HEK293 (cell line): Measurements from ENCODE around the gene APOBEC3A.

Source experiments
- BCL11A ChIP-seq: fragments of 450-650 bp; formaldehyde crosslinking; IDR thresholded peaks from 2 replicates; pipeline ENCODE4 v1.5.1; 2016; ENCODE audit warnings: low read depth, missing biosample characterization, missing genetic modification characterization
- BCL6B ChIP-seq: fragments of 450-650 bp; formaldehyde crosslinking; IDR thresholded peaks from 2 replicates; pipeline ENCODE4 v1.5.1; 2017; ENCODE audit warnings: missing biosample characterization, missing genetic modification characterization
- FEZF1 ChIP-seq: fragments of 450-650 bp; formaldehyde crosslinking; IDR thresholded peaks from 2 replicates; pipeline ENCODE4 v1.5.1; 2016; ENCODE audit warnings: missing biosample characterization, missing genetic modification characterization
- GLIS1 ChIP-seq: fragments of 450-650 bp; formaldehyde crosslinking; IDR thresholded peaks from 2 replicates; pipeline ENCODE4 v1.5.1; 2016; ENCODE audit warnings: missing biosample characterization, missing genetic modification characterization
- IKZF3 ChIP-seq: fragments of 450-650 bp; IDR thresholded peaks from 2 replicates; pipeline ENCODE4 v1.5.0; 2018; ENCODE audit warnings: missing biosample characterization, mild to moderate bottlenecking, missing genetic modification characterization, moderate library complexity
- KLF1 ChIP-seq: fragments of 450-650 bp; formaldehyde crosslinking; IDR thresholded peaks from 2 replicates; pipeline ENCODE4 v1.5.1; 2016; ENCODE audit warnings: missing biosample characterization, missing genetic modification characterization
- MZF1 ChIP-seq: fragments of 450-650 bp; formaldehyde crosslinking; IDR thresholded peaks from 2 replicates; pipeline ENCODE4 v1.5.1; 2017; ENCODE audit warnings: missing biosample characterization, missing genetic modification characterization, borderline replicate concordance
- PATZ1 ChIP-seq: fragments of 450-650 bp; formaldehyde crosslinking; IDR thresholded peaks from 2 replicates; pipeline ENCODE4 v1.5.1; 2016; ENCODE audit warnings: missing biosample characterization, missing genetic modification characterization
- PRDM6 ChIP-seq: fragments of 450-650 bp; formaldehyde crosslinking; IDR thresholded peaks from 2 replicates; pipeline ENCODE4 v1.5.1; 2017; ENCODE audit warnings: missing biosample characterization, missing genetic modification characterization
- TRIM28 ChIP-seq: IDR thresholded peaks from 2 replicates; pipeline ENCODE4 v1.6.1; 2011; ENCODE audit warnings: low read length, control low read depth, borderline replicate concordance
- WT1 ChIP-seq: fragments of 450-650 bp; formaldehyde crosslinking; IDR thresholded peaks from 2 replicates; pipeline ENCODE4 v1.5.1; 2016; ENCODE audit warnings: missing biosample characterization, missing genetic modification characterization
- ZFP37 ChIP-seq: fragments of 450-650 bp; formaldehyde crosslinking; IDR thresholded peaks from 2 replicates; pipeline ENCODE4 v1.5.1; 2016; ENCODE audit warnings: missing biosample characterization, missing genetic modification characterization
- ZNF157 ChIP-seq: fragments of 450-650 bp; formaldehyde crosslinking; IDR thresholded peaks from 2 replicates; pipeline ENCODE4 v1.5.1; 2016; ENCODE audit warnings: missing biosample characterization, missing genetic modification characterization
- ZNF18 ChIP-seq: fragments of 450-650 bp; formaldehyde crosslinking; IDR thresholded peaks from 2 replicates; pipeline ENCODE4 v1.5.1; 2016; ENCODE audit warnings: missing biosample characterization, missing genetic modification characterization
- ZNF324 ChIP-seq: fragments of 450-650 bp; formaldehyde crosslinking; IDR thresholded peaks from 2 replicates; pipeline ENCODE4 v1.5.1; 2016; ENCODE audit warnings: missing biosample characterization, missing genetic modification characterization
- ZNF391 ChIP-seq: fragments of 450-650 bp; formaldehyde crosslinking; IDR thresholded peaks from 2 replicates; pipeline ENCODE4 v1.5.1; 2016; ENCODE audit warnings: low read depth, missing biosample characterization, missing genetic modification characterization, borderline replicate concordance
- ZNF518A ChIP-seq: fragments of 450-650 bp; formaldehyde crosslinking; conservative IDR thresholded peaks from 2 replicates; pipeline ENCODE4 v1.5.1; 2016; ENCODE audit warnings: low read depth, missing biosample characterization, missing genetic modification characterization
- ZNF600 ChIP-seq: fragments of 450-650 bp; formaldehyde crosslinking; IDR thresholded peaks from 2 replicates; pipeline ENCODE4 v1.5.1; 2016; ENCODE audit warnings: missing biosample characterization, missing genetic modification characterization
- ZNF654 ChIP-seq: fragments of 450-650 bp; formaldehyde crosslinking; IDR thresholded peaks from 2 replicates; pipeline ENCODE4 v1.5.1; 2016; ENCODE audit warnings: low read depth, missing biosample characterization, missing genetic modification characterization
- ZNF658 ChIP-seq: fragments of 450-650 bp; formaldehyde crosslinking; IDR thresholded peaks from 2 replicates; pipeline ENCODE4; 2016; ENCODE audit warnings: missing biosample characterization, missing genetic modification characterization
- ZNF692 ChIP-seq: fragments of 450-650 bp; formaldehyde crosslinking; IDR thresholded peaks from 2 replicates; pipeline ENCODE4 v1.5.1; 2016; ENCODE audit warnings: missing biosample characterization, missing genetic modification characterization
- ZSCAN30 ChIP-seq: fragments of 450-650 bp; IDR thresholded peaks from 2 replicates; pipeline ENCODE4 v1.5.1; 2018; ENCODE audit warnings: missing biosample characterization, mild to moderate bottlenecking, missing genetic modification characterization, moderate library complexity
- ZXDB ChIP-seq: fragments of 450-650 bp; formaldehyde crosslinking; IDR thresholded peaks from 2 replicates; pipeline ENCODE4 v1.5.1; 2016; ENCODE audit warnings: missing biosample characterization, missing genetic modification characterization

The APOBEC3A gene

GRCh38 chr22:38924347-38924952 is 33.0 kb upstream of the APOBEC3A start (continued):
- TF ChIP-seq ZNF658 (no peak), ZSCAN30 (no peak), MZF1 (tag by site-specific recombination) (no peak), ZNF157 (tag by site-specific recombination) (no peak), BCL6B (peak; percentile 76), ZNF600 (0 out of 2 replicates have a peak, but pooled peaks have one; percentile 36), KLF1 (0 out of 2 replicates have a peak, but pooled peaks have one; percentile 18), ZNF654 (tag by site-specific recombination) (0 out of 2 replicates have a peak, but pooled peaks have one; percentile 4), ZNF518A (tag by site-specific recombination) (0 out of 2 replicates have a peak, but pooled peaks have one; percentile 16), PRDM6 (tag by site-specific recombination) (peak; percentile 94), ZNF324 (tag by site-specific recombination) (peak; percentile 79), TRIM28 (peak; percentile 89), ZNF18 (tag by site-specific recombination) (peak; percentile 62), BCL11A (tag by site-specific recombination) (peak; percentile 79), ZNF391 (tag by site-specific recombination) (peak; percentile 55; the same call in 1 of the 2 replicates), ZXDB (peak; percentile 82), WT1 (tag by site-specific recombination) (peak; percentile 62), ZNF692 (peak; percentile 80), GLIS1 (tag by site-specific recombination) (peak; percentile 5; the same call in 1 of the 2 replicates), ZFP37 (tag by site-specific recombination) (no peak), PATZ1 (tag by site-specific recombination) (peak; percentile 59), IKZF3 (tag by site-specific recombination) (peak; percentile 93; the same call in 1 of the 2 replicates), FEZF1 (tag by site-specific recombination) (peak; percentile 99)
